HL-60 (cell line): Measurements from ENCODE around the gene RTP1.

Source experiments
- DNase-seq, 2 experiments: peaks; one replicate each; pipeline ENCODE4 v3.0.0-alpha.2; 2010 to 2020; ENCODE audit warnings: low read depth in 1 of 2, low spot score in 1 of 2
- H3K27ac ChIP-seq: fragments of 250-450 bp; sonication (Bioruptor Pico); replicated peaks from 2 replicates; pipeline ENCODE4 v1.5.1; 2020; ENCODE audit warnings: mild to moderate bottlenecking, moderate library complexity
- H3K27me3 ChIP-seq: fragments of 250-450 bp; sonication (Bioruptor Pico); 2 replicates; pipeline ENCODE4 v1.5.1; 2021; ENCODE audit warnings: mild to moderate bottlenecking, moderate library complexity; ENCODE audit not compliant: insufficient read depth, poor library complexity, severe bottlenecking
- H3K4me3 ChIP-seq: replicated peaks from 2 replicates; pipeline ENCODE4 v1.5.1; 2011; ENCODE audit warnings: mild to moderate bottlenecking, control low read depth, low read length; ENCODE audit not compliant: insufficient read depth
- GABPA ChIP-seq: IDR thresholded peaks from 2 replicates; pipeline ENCODE4 v1.6.1; 2012; ENCODE audit warnings: low read depth
- POLR2AphosphoS5 ChIP-seq: IDR thresholded peaks from 2 replicates; pipeline ENCODE4 v1.6.1; 2012; ENCODE audit warnings: low read depth
- REST ChIP-seq: IDR thresholded peaks from 2 replicates; pipeline ENCODE4 v1.6.1; 2012; ENCODE audit warnings: low read depth; ENCODE audit not compliant: insufficient replicate concordance
- SPI1 ChIP-seq: IDR thresholded peaks from 2 replicates; pipeline ENCODE4 v1.6.1; 2012; ENCODE audit warnings: low read depth, mild to moderate bottlenecking, borderline replicate concordance
- TF ChIP-seq, protein P1 (sequence below): IDR thresholded peaks from one replicate; pipeline ENCODE4 v1.5.1; 2011; ENCODE audit warnings: low read length, control low read depth, inconsistent platforms; ENCODE audit not compliant: insufficient read depth

Gene RTP1

GRCh38 chr3:187186375-187186774 is 10.9 kb upstream of the RTP1 start:
- no peak overlapping the region for H3K27ac ChIP-seq
- TF ChIP-seq SPI1 (no peak), POLR2AphosphoS5 (no peak), REST (no peak)
- TF ChIP-seq, protein P1, sequence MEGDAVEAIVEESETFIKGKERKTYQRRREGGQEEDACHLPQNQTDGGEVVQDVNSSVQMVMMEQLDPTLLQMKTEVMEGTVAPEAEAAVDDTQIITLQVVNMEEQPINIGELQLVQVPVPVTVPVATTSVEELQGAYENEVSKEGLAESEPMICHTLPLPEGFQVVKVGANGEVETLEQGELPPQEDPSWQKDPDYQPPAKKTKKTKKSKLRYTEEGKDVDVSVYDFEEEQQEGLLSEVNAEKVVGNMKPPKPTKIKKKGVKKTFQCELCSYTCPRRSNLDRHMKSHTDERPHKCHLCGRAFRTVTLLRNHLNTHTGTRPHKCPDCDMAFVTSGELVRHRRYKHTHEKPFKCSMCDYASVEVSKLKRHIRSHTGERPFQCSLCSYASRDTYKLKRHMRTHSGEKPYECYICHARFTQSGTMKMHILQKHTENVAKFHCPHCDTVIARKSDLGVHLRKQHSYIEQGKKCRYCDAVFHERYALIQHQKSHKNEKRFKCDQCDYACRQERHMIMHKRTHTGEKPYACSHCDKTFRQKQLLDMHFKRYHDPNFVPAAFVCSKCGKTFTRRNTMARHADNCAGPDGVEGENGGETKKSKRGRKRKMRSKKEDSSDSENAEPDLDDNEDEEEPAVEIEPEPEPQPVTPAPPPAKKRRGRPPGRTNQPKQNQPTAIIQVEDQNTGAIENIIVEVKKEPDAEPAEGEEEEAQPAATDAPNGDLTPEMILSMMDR: no peak
- no peak for DNase-seq
- no peak overlapping the region for H3K4me3 ChIP-seq
- peaks cover 4% of the 10 kb centered on the region for H3K27me3 ChIP-seq

DNA sequence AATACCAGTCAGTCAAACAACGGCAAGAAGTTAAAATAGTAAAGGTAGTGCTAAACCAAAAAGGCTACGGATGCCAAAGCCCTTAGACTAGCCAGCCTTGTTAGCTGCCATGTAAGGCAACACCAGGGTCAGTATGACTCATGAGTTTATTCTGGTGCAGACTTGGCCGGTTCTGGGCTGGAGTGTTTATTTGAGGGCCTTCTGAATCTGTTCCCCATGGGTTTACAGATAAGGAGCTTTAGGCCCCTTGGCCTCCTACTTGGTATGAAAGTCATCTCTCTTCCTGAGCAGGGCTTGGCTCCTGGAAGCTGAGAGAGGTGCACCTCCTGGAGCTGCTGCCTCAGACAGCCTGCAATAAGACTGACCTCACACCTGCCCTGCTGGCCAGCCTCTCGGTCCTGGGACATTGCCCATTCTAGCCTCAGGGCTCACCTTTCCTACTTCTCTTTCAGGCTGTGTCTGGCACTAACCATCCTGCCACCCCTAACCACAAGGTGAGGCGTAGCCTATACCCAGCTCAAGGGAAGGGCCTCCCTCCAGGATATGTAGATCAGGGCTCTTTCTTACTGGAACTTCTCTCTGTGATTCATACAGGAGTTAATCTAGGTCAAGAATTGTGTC is 10.4 kb upstream of the RTP1 start:
- peaks cover 4% of the 10 kb centered on the region for H3K27me3 ChIP-seq
- DNase-seq: no peak
- no peak for TF ChIP-seq GABPA
- no peak overlapping the region for H3K4me3 ChIP-seq
- H3K27ac ChIP-seq: no peak overlapping the region

- Histone ChIP-seq H3K27me3 (peaks cover 4% of the 10 kb centered on the region), H3K4me3 (no peak overlapping the region), H3K27ac (no peak overlapping the region)
- DNase-seq: peak in 1 of 2 experiments; percentile 2
- TF ChIP-seq REST (no peak), GABPA (no peak), SPI1 (no peak), POLR2AphosphoS5 (no peak)
- TF ChIP-seq, protein P1: no peak
These were observed 8.4 kb upstream of the RTP1 start for GRCh38 chr3:187188931-187189330.

DNA sequence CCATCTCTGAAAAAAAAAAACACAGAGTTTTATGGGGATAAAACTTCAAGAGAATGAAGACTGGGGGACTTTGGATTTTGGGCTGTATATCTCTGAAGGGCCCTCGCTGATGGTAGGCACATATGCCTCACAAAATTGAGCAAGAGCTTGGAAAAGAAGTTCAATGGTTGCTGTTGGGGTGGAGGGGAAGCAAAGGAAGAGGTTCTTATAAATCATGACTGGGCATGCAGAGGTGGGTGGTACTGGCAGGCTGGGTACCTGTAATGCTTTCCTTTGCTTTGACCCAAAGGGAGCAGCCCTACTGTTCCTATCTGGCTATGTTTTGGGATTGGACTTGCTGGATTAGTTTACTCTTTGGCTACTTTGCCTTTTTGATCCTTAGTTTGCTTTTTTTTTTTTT is 6.0 kb upstream of the RTP1 start:
- H3K27me3 ChIP-seq: peaks cover 4% of the 10 kb centered on the region
- TF ChIP-seq REST (no peak), GABPA (no peak), POLR2AphosphoS5 (no peak)
- TF ChIP-seq, protein P1: no peak
- no peak overlapping the region for H3K4me3 ChIP-seq
- H3K27ac ChIP-seq: no peak overlapping the region
- no peak for DNase-seq
